ENCODE results near the gene ADGRG3. TPM values are rescaled to one million over a fixed set of nuclear protein-coding genes. Genes with fewer than 3 reads are reported as not detected.

The ADGRG3 gene
- total and polyA plus RNA-seq, 2 of the 13 experiments (the other 11 are each of a cell fraction or from before 2014, with no cell fraction given): 2.7 to 11.8 TPM

- TF ChIP-seq ARID5B (CRISPR knock-in tag; IDR thresholded peaks at IDR 0.05) (peak; percentile 58), NR1H2 (CRISPR knock-in tag; IDR thresholded peaks at IDR 0.05; ENCODE audit: borderline replicate concordance, low read depth) (no peak), NR0B2 (CRISPR knock-in tag; IDR thresholded peaks at IDR 0.05) (peak; percentile 38; the same call in 1 of the 2 replicates), ZNF577 (CRISPR knock-in tag; IDR thresholded peaks at IDR 0.05; ENCODE audit: borderline replicate concordance, low read depth) (no peak), BCL3 (CRISPR knock-in tag; IDR thresholded peaks at IDR 0.05) (0 out of 2 replicates have a peak, but pooled peaks have one; percentile 1), ZNF326 (CRISPR knock-in tag; IDR thresholded peaks at IDR 0.05; ENCODE audit: borderline replicate concordance) (no peak), TOE1 (CRISPR knock-in tag; IDR thresholded peaks at IDR 0.05) (0 out of 2 replicates have a peak, but pooled peaks have one; percentile 50), CCDC6 (CRISPR knock-in tag; IDR thresholded peaks at IDR 0.05) (no peak), ZNF143 (CRISPR knock-in tag; IDR thresholded peaks at IDR 0.05) (peak; percentile 56; the same call in 1 of the 2 replicates), KAT8 (CRISPR knock-in tag; IDR thresholded peaks at IDR 0.05) (peak; percentile 67; the same call in 1 of the 2 replicates), THAP11 (CRISPR knock-in tag; IDR thresholded peaks at IDR 0.05) (peak; percentile 78), ASH2L (IDR thresholded peaks at IDR 0.05; ENCODE audit: insufficient read length, low read depth, low read length) (no peak), ZFP41 (CRISPR knock-in tag; IDR thresholded peaks at IDR 0.05; ENCODE audit: borderline replicate concordance) (no peak), STAG1 (CRISPR knock-in tag; IDR thresholded peaks at IDR 0.05) (peak; percentile 100), ZNF720 (CRISPR knock-in tag; IDR thresholded peaks at IDR 0.05) (no peak)
- TF ChIP-seq, protein P1, sequence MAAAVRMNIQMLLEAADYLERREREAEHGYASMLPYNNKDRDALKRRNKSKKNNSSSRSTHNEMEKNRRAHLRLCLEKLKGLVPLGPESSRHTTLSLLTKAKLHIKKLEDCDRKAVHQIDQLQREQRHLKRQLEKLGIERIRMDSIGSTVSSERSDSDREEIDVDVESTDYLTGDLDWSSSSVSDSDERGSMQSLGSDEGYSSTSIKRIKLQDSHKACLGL (CRISPR knock-in tag; IDR thresholded peaks at IDR 0.05): no peak
- TF ChIP-seq, protein P2, sequence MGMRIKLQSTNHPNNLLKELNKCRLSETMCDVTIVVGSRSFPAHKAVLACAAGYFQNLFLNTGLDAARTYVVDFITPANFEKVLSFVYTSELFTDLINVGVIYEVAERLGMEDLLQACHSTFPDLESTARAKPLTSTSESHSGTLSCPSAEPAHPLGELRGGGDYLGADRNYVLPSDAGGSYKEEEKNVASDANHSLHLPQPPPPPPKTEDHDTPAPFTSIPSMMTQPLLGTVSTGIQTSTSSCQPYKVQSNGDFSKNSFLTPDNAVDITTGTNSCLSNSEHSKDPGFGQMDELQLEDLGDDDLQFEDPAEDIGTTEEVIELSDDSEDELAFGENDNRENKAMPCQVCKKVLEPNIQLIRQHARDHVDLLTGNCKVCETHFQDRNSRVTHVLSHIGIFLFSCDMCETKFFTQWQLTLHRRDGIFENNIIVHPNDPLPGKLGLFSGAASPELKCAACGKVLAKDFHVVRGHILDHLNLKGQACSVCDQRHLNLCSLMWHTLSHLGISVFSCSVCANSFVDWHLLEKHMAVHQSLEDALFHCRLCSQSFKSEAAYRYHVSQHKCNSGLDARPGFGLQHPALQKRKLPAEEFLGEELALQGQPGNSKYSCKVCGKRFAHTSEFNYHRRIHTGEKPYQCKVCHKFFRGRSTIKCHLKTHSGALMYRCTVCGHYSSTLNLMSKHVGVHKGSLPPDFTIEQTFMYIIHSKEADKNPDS (CRISPR knock-in tag; IDR thresholded peaks at IDR 0.05): no peak
Observed at GRCh38 chr16:57648581-57649442, 19.3 kb upstream of the ADGRG3 start (continued).

Measured in HepG2 (cell line).